DMS114 treated with DMSO at 0.1 percent for 48 hours (cell line): ENCODE data around the gene EFCAB11.

Experiments
- DNase-seq: peaks from one replicate; lab custom pipeline; 2025; ENCODE audit not compliant: unreplicated experiment; lab: John Stamatoyannopoulos, UW

The EFCAB11 gene

GRCh38 chr14:89870316-89870715 is 84.2 kb downstream of the EFCAB11 start:
- no peak for DNase-seq

- DNase-seq, result no peak
Measured at GRCh38 chr14:89869606-89870005, 84.9 kb downstream of the EFCAB11 start.

- DNase-seq, result no peak
Measured at GRCh38 chr14:89866458-89866857, 88.1 kb downstream of the EFCAB11 start.

GRCh38 chr14:89865153-89865552 is 89.4 kb downstream of the EFCAB11 start:
- DNase-seq, result no peak

GRCh38 chr14:89862856-89863255 is 91.7 kb downstream of the EFCAB11 start:
- DNase-seq, result no peak

GRCh38 chr14:89861630-89862029 is 92.9 kb downstream of the EFCAB11 start:
- DNase-seq, result no peak

- DNase-seq, result no peak
Measured at GRCh38 chr14:89858089-89858488, 96.4 kb downstream of the EFCAB11 start.

- DNase-seq, result no peak
Measured at GRCh38 chr14:89856871-89857345, 97.6 kb downstream of the EFCAB11 start.

- DNase-seq, result no peak
Measured at GRCh38 chr14:89855961-89856656, 98.4 kb downstream of the EFCAB11 start.

- DNase-seq, result no peak
Measured at GRCh38 chr14:89853936-89854693, 100.4 kb downstream of the EFCAB11 start.

GRCh38 chr14:89851106-89851505 is 103.4 kb downstream of the EFCAB11 start:
- no peak for DNase-seq

GRCh38 chr14:89849931-89850330 is 104.6 kb downstream of the EFCAB11 start:
- no peak for DNase-seq

GRCh38 chr14:89848165-89848564 is 106.4 kb downstream of the EFCAB11 start:
- no peak for DNase-seq

GRCh38 chr14:89845346-89845745 is 109.2 kb downstream of the EFCAB11 start:
- no peak for DNase-seq

GRCh38 chr14:89844508-89844907 is 110.0 kb downstream of the EFCAB11 start:
- no peak for DNase-seq

- no peak for DNase-seq
Measured at GRCh38 chr14:89842837-89843236, 111.7 kb downstream of the EFCAB11 start.

- DNase-seq, result no peak
Measured at GRCh38 chr14:89841851-89842250, 112.7 kb downstream of the EFCAB11 start.

GRCh38 chr14:89836830-89837469 is 117.6 kb downstream of the EFCAB11 start:
- DNase-seq, result no peak

- no peak for DNase-seq
Measured at GRCh38 chr14:89833661-89834060, 120.9 kb downstream of the EFCAB11 start.

- no peak for DNase-seq
Measured at GRCh38 chr14:89833120-89833532, 121.4 kb downstream of the EFCAB11 start.

- no peak for DNase-seq
Measured at GRCh38 chr14:89828471-89829165, 125.9 kb downstream of the EFCAB11 start.
